HG03060 (cell line): ENCODE data around the gene CYP26C1.

ENCODE experiments used
- ATAC-seq: cut with Tn5 transposase; IDR thresholded peaks from one replicate; pipeline ENCODE4 v1.9.1; 2021; ENCODE audit warnings: low read depth, moderate number of reproducible peaks; ENCODE audit not compliant: unreplicated experiment

Gene CYP26C1

DNA sequence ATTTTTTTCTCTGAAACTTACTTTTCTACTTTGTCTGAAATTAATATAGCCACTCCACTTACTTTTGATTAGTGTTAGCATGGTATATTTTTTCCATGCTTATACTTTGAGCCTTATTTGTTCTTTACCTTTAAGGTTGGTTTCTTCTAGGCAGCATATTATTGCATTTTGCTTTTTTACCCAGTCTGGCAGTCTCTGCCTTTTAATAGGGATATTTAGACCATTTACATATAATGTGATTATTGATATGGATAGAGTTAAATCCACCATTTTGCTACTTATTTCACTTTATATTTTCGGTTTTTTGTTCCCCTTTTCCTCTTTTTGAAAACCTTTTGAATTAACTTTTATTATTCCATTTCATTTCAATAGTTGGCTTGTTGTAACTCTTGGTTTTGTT is 43.4 kb downstream of the CYP26C1 start:
- ATAC-seq, result no peak

DNA sequence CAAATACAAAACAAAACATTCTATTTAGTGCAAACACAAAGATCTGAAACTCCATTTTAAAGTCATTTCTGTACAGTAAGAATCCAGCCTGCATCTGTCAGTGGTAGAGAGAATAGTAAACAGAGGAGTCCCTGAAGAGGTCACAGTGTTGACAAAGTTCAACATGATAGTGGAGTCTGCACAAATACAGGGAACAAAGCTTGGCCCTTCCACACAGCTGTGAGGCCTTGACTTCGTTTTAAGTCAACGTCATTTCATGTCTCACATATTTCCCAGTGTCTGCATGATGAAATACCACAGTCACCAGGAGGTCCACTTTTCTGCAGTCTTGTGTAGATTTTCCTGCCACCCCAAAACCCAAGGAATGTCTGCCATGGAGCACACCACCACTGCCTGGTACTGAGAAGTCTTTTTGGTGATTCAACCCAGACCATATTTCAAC is 46.1 kb downstream of the CYP26C1 start:
- ATAC-seq, result no peak

GRCh38 chr10:93110472-93111146 is 50.0 kb downstream of the CYP26C1 start:
- no peak for ATAC-seq

DNA sequence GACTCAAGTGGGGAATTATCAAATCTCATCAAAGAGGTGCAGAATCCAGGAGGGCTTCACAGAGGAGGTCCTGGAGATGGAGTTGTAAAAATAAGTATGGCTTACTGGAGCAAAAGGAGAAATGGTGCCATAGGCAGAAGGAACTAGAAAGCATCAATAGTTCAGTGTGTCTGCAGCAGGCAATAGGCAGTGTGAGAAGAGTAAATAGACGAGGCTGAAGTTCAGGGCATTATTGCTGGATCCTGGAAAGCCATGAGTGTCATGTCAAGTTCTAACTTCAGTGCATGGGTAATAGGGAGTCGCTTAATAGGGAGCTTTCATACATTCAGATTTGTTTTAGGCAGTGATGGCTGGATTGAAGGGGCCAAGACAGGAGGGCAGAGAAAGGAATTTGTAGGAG is 52.4 kb downstream of the CYP26C1 start:
- no peak for ATAC-seq

DNA sequence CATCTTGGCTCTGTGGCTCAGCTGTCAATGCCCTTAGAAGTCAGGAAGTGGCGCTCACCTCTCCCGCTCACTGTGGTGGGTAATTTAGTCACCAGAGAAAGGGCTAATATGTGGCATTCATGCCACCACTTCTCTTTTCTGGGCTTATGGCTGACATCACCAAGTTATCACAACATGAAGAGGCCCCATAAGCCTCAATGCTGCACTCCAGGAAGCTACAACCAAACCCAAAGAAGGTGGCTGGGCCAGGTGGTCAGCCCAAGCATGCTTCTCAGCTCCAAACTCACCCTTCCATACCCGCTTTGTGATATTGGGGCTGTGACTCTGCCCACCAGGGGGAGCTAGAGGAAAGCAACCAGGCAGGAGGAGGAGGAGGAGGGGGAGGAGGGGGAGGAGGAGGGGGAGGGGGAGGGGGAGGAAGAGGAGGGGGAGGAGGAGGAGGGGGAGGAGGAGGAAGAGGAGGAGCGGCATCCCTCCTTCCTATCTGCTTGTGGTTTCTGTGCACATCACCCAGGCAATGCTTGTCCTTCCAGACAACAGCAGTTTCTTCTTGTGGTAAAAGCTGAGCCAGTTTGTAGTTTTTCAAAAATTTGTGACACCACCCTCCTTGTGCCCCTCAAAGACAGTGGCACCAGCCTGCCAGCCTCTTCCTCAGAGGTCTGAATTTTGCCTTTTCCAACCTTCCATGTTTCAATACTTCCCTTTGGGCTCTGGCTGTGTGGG is 55.2 kb downstream of the CYP26C1 start:
- peak; percentile 59 for ATAC-seq
